Measurements from ENCODE around the gene CCDC30. TPM values are rescaled to one million over a fixed set of nuclear protein-coding genes. Genes with fewer than 3 reads are reported as not detected.

Gene CCDC30
- total and polyA plus RNA-seq, 10 of the 15 experiments (the other 5 are each of a cell fraction or from before 2014, with no cell fraction given) = 0.46 to 1.8 (median 1.0) TPM

DNA sequence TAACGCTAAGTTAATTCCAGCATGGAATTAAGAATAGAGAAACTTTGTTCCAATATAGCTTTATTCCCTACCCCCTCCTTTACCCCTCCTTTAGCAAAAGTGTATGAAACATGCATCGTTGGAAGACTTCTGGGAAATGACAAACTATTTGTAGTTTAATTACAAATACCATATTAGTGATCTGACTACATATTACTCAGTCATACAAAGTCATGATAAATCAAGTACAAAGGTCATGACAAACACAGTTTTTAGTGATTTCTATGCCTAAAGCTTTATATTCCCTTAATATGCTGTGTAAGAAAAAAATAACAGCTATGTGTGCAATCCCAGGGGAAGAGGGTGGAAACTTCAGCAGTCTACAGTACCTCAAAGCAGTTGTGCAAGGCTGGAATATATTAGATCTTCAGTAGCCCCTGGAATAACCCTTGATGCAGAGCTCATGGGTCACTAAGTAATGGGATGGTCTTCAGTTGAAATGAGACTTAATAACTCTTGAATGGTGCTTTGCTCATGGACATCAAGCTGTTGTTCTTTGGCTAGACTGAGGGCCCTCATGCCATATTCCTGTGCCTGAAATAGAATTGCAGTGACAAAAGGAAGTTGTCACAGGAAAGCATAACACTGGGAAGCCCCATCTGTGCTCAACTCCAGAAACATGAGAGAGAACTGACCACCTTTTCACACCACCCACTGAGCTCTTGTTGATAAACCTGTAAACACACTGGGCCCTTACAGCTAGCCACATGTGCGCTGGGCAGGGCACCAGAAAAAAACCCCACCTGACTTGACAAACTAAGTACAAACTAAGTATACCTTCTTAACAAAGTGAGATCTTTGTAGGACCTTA, 32.6 kb upstream of the CCDC30 start:
- no peaks in the 10 kb centered on the region for H3K4me1 ChIP-seq (ENCODE audit: control insufficient read depth, insufficient read depth, low read length)
- intact Hi-C loops (cut with micrococcal nuclease; ENCODE audit: unreplicated experiment) = no loop called here
- POLR2A ChIA-PET = interaction anchor here (1.0 kb wide), 1 partner anchor 14 kb away, joined by 3 read pairs; no protein-coding TSS in a partner anchor
- no peaks in the 10 kb centered on the region for H3K36me3 ChIP-seq (ENCODE audit: control insufficient read depth in 2 of 2, insufficient read depth in 2 of 2, low read length in 1 of 2)
- RAD21 ChIA-PET (ENCODE audit: unreplicated experiment) = interaction anchor here (0.7 kb wide), 1 partner anchor 75 kb away, joined by 3 read pairs; no protein-coding TSS in a partner anchor
- no peaks in the 10 kb centered on the region for H3K9me3 ChIP-seq (replicated peaks; ENCODE audit: control insufficient read depth, insufficient read depth, low read length)
- H3K4me2 ChIP-seq (ENCODE audit: control insufficient read depth, insufficient read depth) = no peak overlapping the region
- H3K4me3 ChIP-seq = no peak overlapping the region
- SMC1A ChIA-PET (ENCODE audit: uncharacterized antibody, unreplicated experiment) = interaction anchor here (0.8 to 1.2 kb wide), 4 partner anchors 9 to 73 kb away, joined by 3 to 4 read pairs (median 3); no protein-coding TSS in a partner anchor
- peaks cover 3% of the 10 kb centered on the region; the same call in 1 of the 2 replicates for H4K20me1 ChIP-seq (ENCODE audit: control insufficient read depth, insufficient read depth)
- no peaks in the 10 kb centered on the region for H3K79me2 ChIP-seq (ENCODE audit: control insufficient read depth, insufficient read depth, low read length)
- TF ChIP-seq, protein P1, sequence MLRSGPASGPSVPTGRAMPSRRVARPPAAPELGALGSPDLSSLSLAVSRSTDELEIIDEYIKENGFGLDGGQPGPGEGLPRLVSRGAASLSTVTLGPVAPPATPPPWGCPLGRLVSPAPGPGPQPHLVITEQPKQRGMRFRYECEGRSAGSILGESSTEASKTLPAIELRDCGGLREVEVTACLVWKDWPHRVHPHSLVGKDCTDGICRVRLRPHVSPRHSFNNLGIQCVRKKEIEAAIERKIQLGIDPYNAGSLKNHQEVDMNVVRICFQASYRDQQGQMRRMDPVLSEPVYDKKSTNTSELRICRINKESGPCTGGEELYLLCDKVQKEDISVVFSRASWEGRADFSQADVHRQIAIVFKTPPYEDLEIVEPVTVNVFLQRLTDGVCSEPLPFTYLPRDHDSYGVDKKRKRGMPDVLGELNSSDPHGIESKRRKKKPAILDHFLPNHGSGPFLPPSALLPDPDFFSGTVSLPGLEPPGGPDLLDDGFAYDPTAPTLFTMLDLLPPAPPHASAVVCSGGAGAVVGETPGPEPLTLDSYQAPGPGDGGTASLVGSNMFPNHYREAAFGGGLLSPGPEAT (IDR thresholded peaks at IDR 0.05; ENCODE audit: low read depth) = peak; percentile 61; the same call in 1 of the 2 replicates
- TF ChIP-seq MYB (IDR thresholded peaks at IDR 0.05; ENCODE audit: borderline replicate concordance, low read depth, low read length) = no peak
- peak; percentile 15; the same call in 1 of the 2 replicates for TF ChIP-seq RUNX3 (IDR thresholded peaks at IDR 0.05; ENCODE audit: low read length)
- TF ChIP-seq IKZF2 (IDR thresholded peaks at IDR 0.05) = peak; percentile 21 to 28; a peak in 2 of 4 replicates
- no peak for TF ChIP-seq SUZ12 (IDR thresholded peaks at IDR 0.05; ENCODE audit: unreplicated experiment)
- TF ChIP-seq ELK1 (IDR thresholded peaks at IDR 0.05; ENCODE audit: low read depth, low read length) = no peak
- TF ChIP-seq IKZF1 (conservative IDR thresholded peaks at IDR 0.05) = peak; percentile 34; the same call in 1 of the 2 replicates
- 0 out of 2 replicates have a peak, but pooled peaks have one; percentile 24 for TF ChIP-seq MTA2 (IDR thresholded peaks at IDR 0.05; ENCODE audit: low read depth)
- TF ChIP-seq FOXK2 (IDR thresholded peaks at IDR 0.05) = 0 out of 2 replicates have a peak, but pooled peaks have one; percentile 33
- peak in 1 of 2 experiments; percentile 29; a peak in 1 of 4 replicates for TF ChIP-seq BHLHE40 (IDR thresholded peaks at IDR 0.05; ENCODE audit: borderline replicate concordance in 1 of 2, low read depth in 2 of 2, low read length in 1 of 2)
- no peak for TF ChIP-seq ZSCAN29 (IDR thresholded peaks at IDR 0.05)
- TF ChIP-seq BCL11A (IDR thresholded peaks at IDR 0.05; ENCODE audit: low read depth, low read length) = no peak
- peak; percentile 25 for TF ChIP-seq MEF2B (IDR thresholded peaks at IDR 0.05; ENCODE audit: partially characterized antibody, poor library complexity, severe bottlenecking)
- in situ Hi-C loops (cut with MboI) = no loop called here
- ATAC-seq = peak; percentile 57
- DNase-seq (ENCODE audit: low read depth, low spot score) = no peak
- FAIRE-seq = no peak
- no peak overlapping the region for H3K27ac ChIP-seq (ENCODE audit: control insufficient read depth, insufficient read depth)
- BruUV-seq (replicated peaks) = no TSS peak
- 13% methylated on average over 3 of the region's 3 CpGs for WGBS (ENCODE audit: insufficient coverage, insufficient replicate concordance, low lambda C conversion rate, missing lambda C conversion rate)
- no peak overlapping the region for H3K9ac ChIP-seq (ENCODE audit: control insufficient read depth, insufficient read depth, low read length)
- no peaks in the 10 kb centered on the region for H3K27me3 ChIP-seq (replicated peaks in 1 of 2; ENCODE audit: control insufficient read depth in 2 of 2, insufficient read depth in 2 of 2, low read length in 1 of 2)
- no peak overlapping the region for H2AFZ ChIP-seq (ENCODE audit: control insufficient read depth, low read depth, low read length)
- CTCF ChIA-PET = interaction anchor here (0.6 to 0.9 kb wide), 4 partner anchors 24 to 260 kb away, joined by 3 read pairs; no protein-coding TSS in a partner anchor

Data from GM12878 (cell line).